Measurements from ENCODE around the gene HOXA10.

DNA sequence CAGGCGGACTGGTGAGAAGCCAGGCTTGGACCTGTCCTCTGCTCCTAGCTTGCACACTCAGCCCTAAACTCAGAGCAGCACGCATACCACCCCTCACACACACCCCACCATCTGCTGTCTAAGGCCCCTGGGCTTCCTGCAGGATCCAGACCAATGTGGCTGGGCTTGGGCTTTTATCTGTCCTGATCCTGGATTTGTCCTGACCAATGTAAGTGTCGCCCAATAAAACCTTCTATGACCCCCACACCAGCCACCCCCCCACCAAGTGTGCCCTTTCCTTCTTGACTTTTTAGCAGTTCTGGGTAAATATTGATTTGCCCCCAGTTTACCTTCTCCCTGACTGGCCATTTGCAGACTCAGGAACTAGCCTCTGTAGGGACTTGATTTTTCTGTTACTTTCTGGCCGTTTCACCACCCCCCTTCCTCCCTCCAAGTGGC lies 27.5 kb upstream of the HOXA10 start:
- TF ChIP-seq POLR2A (IDR thresholded peaks at IDR 0.05): no peak
- TF ChIP-seq, protein P1, sequence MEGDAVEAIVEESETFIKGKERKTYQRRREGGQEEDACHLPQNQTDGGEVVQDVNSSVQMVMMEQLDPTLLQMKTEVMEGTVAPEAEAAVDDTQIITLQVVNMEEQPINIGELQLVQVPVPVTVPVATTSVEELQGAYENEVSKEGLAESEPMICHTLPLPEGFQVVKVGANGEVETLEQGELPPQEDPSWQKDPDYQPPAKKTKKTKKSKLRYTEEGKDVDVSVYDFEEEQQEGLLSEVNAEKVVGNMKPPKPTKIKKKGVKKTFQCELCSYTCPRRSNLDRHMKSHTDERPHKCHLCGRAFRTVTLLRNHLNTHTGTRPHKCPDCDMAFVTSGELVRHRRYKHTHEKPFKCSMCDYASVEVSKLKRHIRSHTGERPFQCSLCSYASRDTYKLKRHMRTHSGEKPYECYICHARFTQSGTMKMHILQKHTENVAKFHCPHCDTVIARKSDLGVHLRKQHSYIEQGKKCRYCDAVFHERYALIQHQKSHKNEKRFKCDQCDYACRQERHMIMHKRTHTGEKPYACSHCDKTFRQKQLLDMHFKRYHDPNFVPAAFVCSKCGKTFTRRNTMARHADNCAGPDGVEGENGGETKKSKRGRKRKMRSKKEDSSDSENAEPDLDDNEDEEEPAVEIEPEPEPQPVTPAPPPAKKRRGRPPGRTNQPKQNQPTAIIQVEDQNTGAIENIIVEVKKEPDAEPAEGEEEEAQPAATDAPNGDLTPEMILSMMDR (IDR thresholded peaks at IDR 0.05): no peak
